SK-N-SH (cell line): ENCODE data around the gene FNDC3B. TPM values are rescaled to one million over a fixed set of nuclear protein-coding genes. Genes with fewer than 3 reads are reported as not detected.

ENCODE experiments used
- CTCF ChIA-PET: fragments of 300-600, 350-600 bp; formaldehyde crosslinking; extraction: SDS; loops from one replicate; lab custom pipeline; 2021; lab: Yijun Ruan, JAX
- POLR2A ChIA-PET: fragments of 350-600 bp; sonication (Branson Sonifier 250); formaldehyde crosslinking; extraction: SDS; loops from one replicate; lab custom pipeline; 2020; ENCODE audit warnings: antibody characterized with exemption, inconsistent platforms; lab: Yijun Ruan, JAX
- DNase-seq: peaks from one replicate; pipeline ENCODE4 v3.0.0; 2012
- H2AFZ ChIP-seq: fragments of 200-600 bp; sonication (generic); 2 replicates; pipeline ENCODE4 v1.8.1; 2016; ENCODE audit warnings: antibody characterized with exemption, mild to moderate bottlenecking, low read depth
- H3F3A ChIP-seq: fragments of 200-600 bp; sonication (generic); replicated peaks from 2 replicates; pipeline ENCODE3; 2016; ENCODE audit warnings: antibody characterized with exemption, mild to moderate bottlenecking; ENCODE audit not compliant: insufficient read depth
- H3K27ac ChIP-seq, 2 experiments: fragments of 200-500 bp in 1 of 2; fragments of 200-600 bp in 1 of 2; sonication (Bioruptor generic) in 1 of 2; sonication (generic), shearing (Covaris generic) in 1 of 2; 2 replicates each; pipeline versions ENCODE4 v1.5.1 to v1.6.1; 2014 to 2016; ENCODE audit warnings: low read depth in 2 of 2, inconsistent platforms in 1 of 2, low read length in 1 of 2, mild to moderate bottlenecking in 1 of 2, mixed read lengths in 1 of 2
- H3K27me3 ChIP-seq: fragments of 200-600 bp; sonication (generic), shearing (Covaris generic); 2 replicates; pipeline ENCODE4 v1.6.1; 2016; ENCODE audit warnings: mixed run types; ENCODE audit not compliant: insufficient read depth
- H3K36me3 ChIP-seq, 2 experiments: fragments of 200-500 bp in 1 of 2; fragments of 200-600 bp in 1 of 2; sonication (Bioruptor generic) in 1 of 2; sonication (generic) in 1 of 2; replicated peaks in 1 of 2; 2 replicates each; pipeline versions ENCODE3 to v1.5.1; 2014 to 2016; ENCODE audit warnings: low read length in 1 of 2, mild to moderate bottlenecking in 1 of 2; ENCODE audit not compliant: insufficient read depth in 2 of 2, control insufficient read depth in 1 of 2
- H3K4me1 ChIP-seq, 2 experiments: fragments of 200-500 bp in 1 of 2; fragments of 200-600 bp in 1 of 2; sonication (Bioruptor generic) in 1 of 2; sonication (generic), shearing (Covaris generic) in 1 of 2; 2 replicates each; pipeline versions ENCODE4 v1.5.1 to v1.6.1; 2014 to 2016; ENCODE audit warnings: low read depth in 1 of 2, low read length in 1 of 2, mixed run types in 1 of 2; ENCODE audit not compliant: insufficient read depth in 2 of 2, control insufficient read depth in 1 of 2
- H3K4me2 ChIP-seq: fragments of 200-600 bp; sonication (generic), shearing (Covaris generic); 2 replicates; pipeline ENCODE4 v1.6.1; 2017; ENCODE audit warnings: mixed run types
- H3K4me3 ChIP-seq, 2 experiments: fragments of 200-500 bp in 1 of 2; fragments of 200-600 bp in 1 of 2; sonication (Bioruptor generic) in 1 of 2; sonication (generic), shearing (Covaris generic) in 1 of 2; 2 replicates each; pipeline versions ENCODE4 v1.5.1 to v1.8.1; 2014 to 2016; ENCODE audit warnings: low read depth in 2 of 2, inconsistent platforms in 1 of 2, low read length in 1 of 2, mild to moderate bottlenecking in 1 of 2, mixed read lengths in 1 of 2, moderate library complexity in 1 of 2
- H3K79me2 ChIP-seq: fragments of 200-600 bp; sonication (generic); 2 replicates; pipeline ENCODE4 v1.8.1; 2017; ENCODE audit warnings: mild to moderate bottlenecking; ENCODE audit not compliant: insufficient read depth
- H3K9ac ChIP-seq: fragments of 200-600 bp; sonication (generic); 2 replicates; pipeline ENCODE4 v1.6.1; 2017; ENCODE audit warnings: mixed run types
- H3K9me2 ChIP-seq: fragments of 200-600 bp; sonication (generic); 2 replicates; pipeline ENCODE4 v1.6.1; 2017; ENCODE audit warnings: mixed run types
- H3K9me3 ChIP-seq: fragments of 200-600 bp; sonication (generic); 2 replicates; pipeline ENCODE4 v1.6.1; 2017; ENCODE audit warnings: mixed run types, mild to moderate bottlenecking, moderate library complexity
- H4K20me1 ChIP-seq: fragments of 200-600 bp; sonication (generic); 2 replicates; pipeline ENCODE4 v1.6.1; 2017; ENCODE audit warnings: mild to moderate bottlenecking, mixed run types; ENCODE audit not compliant: insufficient read depth
- CTCF ChIP-seq: fragments of 200-600 bp; sonication (generic); IDR thresholded peaks from 2 replicates; pipeline ENCODE4 v1.6.1; 2017; ENCODE audit warnings: antibody characterized with exemption, mild to moderate bottlenecking, moderate library complexity
- FOSL2 ChIP-seq: IDR thresholded peaks from 2 replicates; pipeline ENCODE4 v1.4.0; 2012; ENCODE audit warnings: low read depth, mild to moderate bottlenecking, moderate library complexity, borderline replicate concordance
- FOXJ3 ChIP-seq: sonication (generic); formaldehyde crosslinking; IDR thresholded peaks from 2 replicates; pipeline ENCODE4 v1.5.1; 2020; ENCODE audit warnings: mild to moderate bottlenecking, missing genetic modification reagents
- GABPA ChIP-seq: IDR thresholded peaks from 2 replicates; pipeline ENCODE4 v1.4.0; 2012; ENCODE audit warnings: low read depth, mild to moderate bottlenecking
- GATA2 ChIP-seq: sonication (generic); formaldehyde crosslinking; IDR thresholded peaks from 2 replicates; pipeline ENCODE4 v1.5.0; 2020; ENCODE audit warnings: mild to moderate bottlenecking, missing genetic modification reagents
- JUND ChIP-seq: IDR thresholded peaks from 2 replicates; pipeline ENCODE4 v1.4.0; 2012
- MAX ChIP-seq: IDR thresholded peaks from 2 replicates; pipeline ENCODE4 v1.4.0; 2012; ENCODE audit warnings: low read depth
- NFIC ChIP-seq: IDR thresholded peaks from 2 replicates; pipeline ENCODE4 v1.4.0; 2012; ENCODE audit warnings: borderline replicate concordance
- POLR2AphosphoS5 ChIP-seq: IDR thresholded peaks from 2 replicates; pipeline ENCODE4 v1.6.1; 2012; ENCODE audit warnings: low read depth, low read length
- RCOR1 ChIP-seq: fragments of 150-350 bp; IDR thresholded peaks from 2 replicates; pipeline ENCODE4 v1.6.1; 2017; ENCODE audit warnings: antibody characterized with exemption, low read length
- RFX5 ChIP-seq: IDR thresholded peaks from 2 replicates; pipeline ENCODE4 v1.6.1; 2012; ENCODE audit warnings: mild to moderate bottlenecking, improper control_type of control experiment, low read length
- RXRA ChIP-seq: IDR thresholded peaks from 2 replicates; pipeline ENCODE4 v1.4.0; 2012; ENCODE audit warnings: low read depth, mild to moderate bottlenecking, borderline replicate concordance
- SIN3A ChIP-seq: IDR thresholded peaks from 2 replicates; pipeline ENCODE4 v1.6.1; 2012; ENCODE audit warnings: low read depth, mild to moderate bottlenecking, low read length, moderate library complexity, borderline replicate concordance
- SMC3 ChIP-seq: IDR thresholded peaks from 2 replicates; pipeline ENCODE4 v1.6.1; 2012; ENCODE audit warnings: low read depth, low read length, improper control_type of control experiment
- TAF1 ChIP-seq: IDR thresholded peaks from 2 replicates; pipeline ENCODE4 v1.6.1; 2012; ENCODE audit warnings: low read depth, mild to moderate bottlenecking, low read length, moderate library complexity, borderline replicate concordance
- TEAD4 ChIP-seq: IDR thresholded peaks from 2 replicates; pipeline ENCODE4 v1.4.0; 2012; ENCODE audit warnings: mild to moderate bottlenecking, borderline replicate concordance; ENCODE audit not compliant: insufficient read depth
- USF1 ChIP-seq: IDR thresholded peaks from 2 replicates; pipeline ENCODE4 v1.4.0; 2012; ENCODE audit warnings: low read depth, borderline replicate concordance
- USF2 ChIP-seq: fragments of 150-350 bp; IDR thresholded peaks from 2 replicates; pipeline ENCODE4 v1.6.1; 2017; ENCODE audit warnings: antibody characterized with exemption, low read length, low read depth, borderline replicate concordance
- WGBS: methylation state at CpG from one replicate; pipeline ENCODE4 v1.1.6; 2017; ENCODE audit warnings: low lambda C conversion rate; 5-methylcytosine and 5-hydroxymethylcytosine counted together
- polyA plus RNA-seq, 3 experiments: library from polyadenylated mRNA; depleted of rRNA; stranded (reverse); fragments of >200 nt; gene quantifications; 2 replicates each; pipeline ENCODE4 v1.2.3, GENCODE V29; 2012

FNDC3B gene
- polyA plus RNA-seq, 1 of the 3 experiments (the other 2 are of a cell fraction), result 10.4 TPM

- Histone ChIP-seq H3K27ac (peak overlapping the region; percentile 27 to 98; a peak in 3 of 4 replicates), H3K36me3 (peaks cover 23 to 53% of the 10 kb centered on the region in 2 experiments), H3K9me2 (no peaks in the 10 kb centered on the region), H3K27me3 (no peaks in the 10 kb centered on the region), H3K9me3 (no peaks in the 10 kb centered on the region), H3F3A (peaks cover 12% of the 10 kb centered on the region), H3K4me3 (no peak overlapping the region), H3K4me2 (no peak overlapping the region), H3K79me2 (peaks cover 80% of the 10 kb centered on the region; the same call in 1 of the 2 replicates), H3K4me1 (peaks cover 9 to 49% of the 10 kb centered on the region in 2 experiments), H3K9ac (no peak overlapping the region; the same call in 1 of the 2 replicates)
- WGBS, result 79% methylated on average over 3 of the region's 3 CpGs
- CTCF ChIA-PET, result interaction anchor here (0.7 to 2.8 kb wide), 6 partner anchors 10 to 599 kb away, joined by 3 to 11 read pairs (median 3); no protein-coding TSS in a partner anchor
- DNase-seq, result no peak
- TF ChIP-seq JUND (no peak), CTCF (no peak), GABPA (no peak)
- TF ChIP-seq, all 33 proteins: peak for 0
- Histone ChIP-seq H2AFZ (no peak overlapping the region), H4K20me1 (peaks cover 3% of the 10 kb centered on the region; the same call in 1 of the 2 replicates)
- POLR2A ChIA-PET, result interaction anchor here (1.2 kb wide), 1 partner anchor 44 kb away, joined by 3 read pairs; no protein-coding TSS in a partner anchor
These were observed 247.3 kb downstream of the FNDC3B start for GRCh38 chr3:172286548-172287148.

GRCh38 chr3:172287937-172288477, 248.6 kb downstream of the FNDC3B start:
- 53% methylated on average over 4 of the region's 4 CpGs for WGBS
- H3K4me1 ChIP-seq, result peaks cover 9 to 49% of the 10 kb centered on the region in 2 experiments
- H3K79me2 ChIP-seq, result peaks cover 70% of the 10 kb centered on the region; the same call in 1 of the 2 replicates
- TF ChIP-seq RCOR1 (peak; percentile 97), GATA2 (CRISPR knock-in tag) (peak; percentile 97), RXRA (no peak), USF2 (no peak), FOSL2 (no peak), JUND (peak; percentile 30), USF1 (no peak), RFX5 (peak; percentile 69; the same call in 1 of the 2 replicates), TAF1 (no peak), NFIC (no peak; the same call in 1 of the 2 replicates), FOXJ3 (CRISPR knock-in tag) (peak; percentile 90), TEAD4 (0 out of 2 replicates have a peak, but pooled peaks have one; percentile 43), POLR2AphosphoS5 (no peak), MAX (no peak), GABPA (no peak), CTCF (no peak), SMC3 (no peak; the same call in 1 of the 2 replicates), SIN3A (no peak)

More at GRCh38 chr3:172287937-172288477, 248.6 kb downstream of the FNDC3B start:
- Histone ChIP-seq H2AFZ (no peak overlapping the region), H3K9me3 (no peaks in the 10 kb centered on the region), H4K20me1 (peaks cover 6% of the 10 kb centered on the region; the same call in 1 of the 2 replicates), H3K27ac (peak overlapping the region in 1 of 2 experiments; percentile 98; a peak in 2 of 4 replicates), H3K9me2 (no peaks in the 10 kb centered on the region), H3F3A (peaks cover 12% of the 10 kb centered on the region), H3K4me3 (no peak overlapping the region), H3K36me3 (peaks cover 19 to 57% of the 10 kb centered on the region in 2 experiments), H3K9ac (no peak overlapping the region), H3K4me2 (no peak overlapping the region), H3K27me3 (no peaks in the 10 kb centered on the region)
- POLR2A ChIA-PET, result interaction anchor here (1.2 kb wide), 1 partner anchor 42 kb away, joined by 3 read pairs; no protein-coding TSS in a partner anchor
- DNase-seq, result peak; percentile 62
- CTCF ChIA-PET, result interaction anchor here (1.4 to 2.8 kb wide), 6 partner anchors 13 to 516 kb away, joined by 3 to 11 read pairs (median 5); no protein-coding TSS in a partner anchor
